Osteocyte (in vitro differentiated cells): ENCODE measurements around the gene NKX3-2. TPM values are rescaled to one million over a fixed set of nuclear protein-coding genes. Genes with fewer than 3 reads are reported as not detected.

Source experiments
- DNase-seq: peaks from one replicate; pipeline ENCODE4 v3.0.0; 2021; ENCODE audit warnings: mixed read lengths; ENCODE audit not compliant: unreplicated experiment; ENCODE audit errors: extremely low spot score
- H3K27ac Mint-ChIP-seq: one replicate; pipeline ENCODE4 v1.8.0; 2021; ENCODE audit warnings: mild to moderate bottlenecking, mixed read lengths; ENCODE audit not compliant: unreplicated experiment
- H3K27me3 Mint-ChIP-seq: one replicate; pipeline ENCODE4 v1.8.0; 2021; ENCODE audit warnings: mixed read lengths; ENCODE audit not compliant: unreplicated experiment
- H3K36me3 Mint-ChIP-seq: one replicate; pipeline ENCODE4 v1.8.0; 2021; ENCODE audit warnings: mixed read lengths; ENCODE audit not compliant: unreplicated experiment
- H3K4me1 Mint-ChIP-seq: one replicate; pipeline ENCODE4 v1.8.0; 2021; ENCODE audit warnings: mixed read lengths; ENCODE audit not compliant: unreplicated experiment
- H3K4me3 Mint-ChIP-seq: one replicate; pipeline ENCODE4 v1.8.0; 2021; ENCODE audit warnings: mild to moderate bottlenecking, moderate library complexity, mixed read lengths; ENCODE audit not compliant: unreplicated experiment
- H3K9me3 Mint-ChIP-seq: one replicate; pipeline ENCODE4 v1.8.0; 2021; ENCODE audit warnings: mixed read lengths; ENCODE audit not compliant: unreplicated experiment
- total RNA-seq: library from RNA; stranded (reverse); gene quantifications from 2 replicates; pipeline ENCODE4 v1.2.1, GENCODE V29; 2021
- TF ChIP-seq, protein P1 (sequence below): fragments of 200-600 bp; sonication (generic); IDR thresholded peaks from 2 replicates; pipeline ENCODE4 v1.5.0; 2021; ENCODE audit warnings: antibody characterized with exemption, mild to moderate bottlenecking, moderate library complexity

NKX3-2 gene
- total RNA-seq, 1 donor from 2014 or later: 2.9 TPM

DNA sequence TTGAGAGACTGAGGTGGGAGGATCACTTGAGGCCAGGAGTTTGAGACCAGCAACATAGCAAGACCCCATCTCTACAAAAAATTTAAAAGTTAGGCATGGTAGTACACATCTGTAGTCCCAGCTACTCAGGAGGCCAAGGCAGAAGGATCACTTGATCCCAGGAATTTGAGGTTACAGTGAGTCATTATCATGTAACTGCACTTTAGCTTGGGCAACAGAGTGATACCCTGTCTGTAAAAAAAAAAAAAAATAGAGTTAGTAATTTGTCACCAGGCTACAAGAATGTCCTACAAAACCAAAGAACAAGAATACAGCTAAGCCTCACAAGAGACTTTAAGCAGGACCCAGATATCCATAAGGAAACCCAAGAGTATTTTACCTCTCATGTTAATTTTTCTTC lies 33.2 kb downstream of the NKX3-2 start:
- peaks cover 34% of the 10 kb centered on the region for H3K27me3 Mint-ChIP-seq
- no peaks in the 10 kb centered on the region for H3K4me1 Mint-ChIP-seq
- no peak overlapping the region for H3K4me3 Mint-ChIP-seq
- TF ChIP-seq, protein P1, sequence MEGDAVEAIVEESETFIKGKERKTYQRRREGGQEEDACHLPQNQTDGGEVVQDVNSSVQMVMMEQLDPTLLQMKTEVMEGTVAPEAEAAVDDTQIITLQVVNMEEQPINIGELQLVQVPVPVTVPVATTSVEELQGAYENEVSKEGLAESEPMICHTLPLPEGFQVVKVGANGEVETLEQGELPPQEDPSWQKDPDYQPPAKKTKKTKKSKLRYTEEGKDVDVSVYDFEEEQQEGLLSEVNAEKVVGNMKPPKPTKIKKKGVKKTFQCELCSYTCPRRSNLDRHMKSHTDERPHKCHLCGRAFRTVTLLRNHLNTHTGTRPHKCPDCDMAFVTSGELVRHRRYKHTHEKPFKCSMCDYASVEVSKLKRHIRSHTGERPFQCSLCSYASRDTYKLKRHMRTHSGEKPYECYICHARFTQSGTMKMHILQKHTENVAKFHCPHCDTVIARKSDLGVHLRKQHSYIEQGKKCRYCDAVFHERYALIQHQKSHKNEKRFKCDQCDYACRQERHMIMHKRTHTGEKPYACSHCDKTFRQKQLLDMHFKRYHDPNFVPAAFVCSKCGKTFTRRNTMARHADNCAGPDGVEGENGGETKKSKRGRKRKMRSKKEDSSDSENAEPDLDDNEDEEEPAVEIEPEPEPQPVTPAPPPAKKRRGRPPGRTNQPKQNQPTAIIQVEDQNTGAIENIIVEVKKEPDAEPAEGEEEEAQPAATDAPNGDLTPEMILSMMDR: no peak
- H3K27ac Mint-ChIP-seq: no peak overlapping the region
- no peak for DNase-seq
- H3K9me3 Mint-ChIP-seq: no peaks in the 10 kb centered on the region
- no peaks in the 10 kb centered on the region for H3K36me3 Mint-ChIP-seq

DNA sequence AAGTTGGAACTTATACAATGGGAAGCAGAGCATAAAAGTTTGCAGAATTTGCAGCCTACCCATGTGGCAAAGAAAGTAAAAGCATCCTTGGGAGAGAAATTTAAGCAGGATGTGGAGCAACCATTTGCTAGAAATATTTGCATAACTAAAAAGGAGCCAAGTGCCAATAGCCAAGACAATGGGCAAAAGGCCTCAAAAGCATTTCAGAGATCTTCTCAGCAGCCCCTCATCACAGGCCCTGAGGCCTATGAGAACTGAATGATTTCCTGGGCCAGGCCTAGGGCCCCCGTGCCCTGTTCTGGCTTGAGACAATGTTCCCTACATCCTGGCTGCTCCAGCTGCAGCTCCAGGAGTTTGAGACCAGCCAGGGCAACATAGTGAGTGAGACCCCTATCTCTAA lies 34.9 kb downstream of the NKX3-2 start:
- Mint-ChIP-seq H3K4me3 (no peak overlapping the region), H3K9me3 (no peaks in the 10 kb centered on the region)

DNA sequence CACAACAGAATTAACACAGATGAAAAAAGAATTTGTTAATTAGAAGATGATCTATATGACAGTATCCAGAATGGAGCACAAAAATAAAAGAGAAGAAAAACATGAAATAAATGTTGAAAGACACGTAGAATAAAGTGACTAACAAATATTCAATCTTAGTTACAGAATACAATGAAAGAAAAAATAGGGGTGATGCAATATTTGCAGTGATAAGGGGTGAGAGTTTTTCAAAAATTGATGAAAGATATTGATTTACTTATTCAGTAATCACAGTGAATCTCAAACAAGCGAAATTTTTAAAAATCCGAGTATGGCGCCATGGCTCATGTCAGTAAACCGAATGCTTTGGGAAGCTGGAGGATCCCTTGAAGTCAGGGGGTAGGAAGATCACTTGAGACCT lies 39.9 kb downstream of the NKX3-2 start:
- peaks cover 47% of the 10 kb centered on the region for H3K27me3 Mint-ChIP-seq
- DNase-seq: no peak
- no peaks in the 10 kb centered on the region for H3K9me3 Mint-ChIP-seq
- no peaks in the 10 kb centered on the region for H3K4me1 Mint-ChIP-seq
- H3K4me3 Mint-ChIP-seq: no peak overlapping the region
- no peaks in the 10 kb centered on the region for H3K36me3 Mint-ChIP-seq
- no peak overlapping the region for H3K27ac Mint-ChIP-seq
- TF ChIP-seq, protein P1: no peak

More for the DNA sequence above, 34.9 kb downstream of the NKX3-2 start:
- Mint-ChIP-seq H3K27ac (no peak overlapping the region), H3K27me3 (peaks cover 33% of the 10 kb centered on the region), H3K4me1 (no peaks in the 10 kb centered on the region), H3K36me3 (no peaks in the 10 kb centered on the region)
- no peak for DNase-seq
- TF ChIP-seq, protein P1: no peak

DNA sequence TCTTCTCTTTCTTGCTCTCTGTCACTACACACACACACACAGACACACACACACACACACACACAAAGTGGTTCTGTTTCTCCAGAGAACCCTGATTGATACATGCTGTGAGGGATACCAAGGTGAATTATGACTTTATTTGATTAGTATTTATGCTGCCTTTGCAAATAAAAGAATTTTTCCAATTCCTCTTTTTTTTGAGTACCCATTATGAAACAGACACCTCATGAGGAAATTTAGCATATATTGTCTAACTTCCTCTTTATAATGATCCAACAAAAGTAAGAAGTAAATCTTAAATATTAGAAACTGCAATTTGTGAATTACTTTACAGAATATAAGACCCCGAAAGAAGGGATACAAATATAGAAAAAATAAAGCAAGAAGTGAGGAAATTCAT lies 45.8 kb downstream of the NKX3-2 start:
- no peak overlapping the region for H3K4me3 Mint-ChIP-seq

DNA sequence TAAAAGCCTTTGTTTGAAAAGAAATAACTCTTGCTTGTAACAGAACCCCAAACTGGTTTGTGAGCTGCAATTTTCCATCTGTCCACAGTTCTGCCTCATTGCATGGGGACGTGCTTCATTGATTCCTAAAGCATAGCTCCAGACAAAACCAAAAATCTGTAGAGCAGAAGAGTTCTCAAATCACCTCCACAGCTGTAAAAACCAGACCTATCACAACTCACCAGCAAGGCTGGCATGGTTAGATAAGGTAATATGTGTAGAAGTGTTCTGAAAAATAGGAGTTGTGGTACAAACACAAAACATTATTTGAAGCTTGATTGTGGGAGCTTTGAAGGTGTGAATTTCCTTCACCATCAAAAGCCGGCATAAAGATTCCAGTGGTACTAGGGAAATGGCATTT lies 47.7 kb downstream of the NKX3-2 start:
- no peaks in the 10 kb centered on the region for H3K36me3 Mint-ChIP-seq
- DNase-seq: no peak
- peaks cover 54% of the 10 kb centered on the region for H3K27me3 Mint-ChIP-seq
- no peaks in the 10 kb centered on the region for H3K9me3 Mint-ChIP-seq
- no peak overlapping the region for H3K27ac Mint-ChIP-seq
- no peak overlapping the region for H3K4me3 Mint-ChIP-seq
- no peaks in the 10 kb centered on the region for H3K4me1 Mint-ChIP-seq
- TF ChIP-seq, protein P1: no peak

More for the DNA sequence above, 45.8 kb downstream of the NKX3-2 start:
- Mint-ChIP-seq H3K27ac (no peak overlapping the region), H3K9me3 (no peaks in the 10 kb centered on the region), H3K27me3 (peaks cover 56% of the 10 kb centered on the region), H3K36me3 (no peaks in the 10 kb centered on the region), H3K4me1 (no peaks in the 10 kb centered on the region)
- TF ChIP-seq, protein P1: no peak
- no peak for DNase-seq
